ENCODE measurements around the gene RAB34. TPM values are rescaled to one million over a fixed set of nuclear protein-coding genes. Genes with fewer than 3 reads are reported as not detected.

RAB34 gene
- total RNA-seq, 1 donor, result 186 TPM

DNA sequence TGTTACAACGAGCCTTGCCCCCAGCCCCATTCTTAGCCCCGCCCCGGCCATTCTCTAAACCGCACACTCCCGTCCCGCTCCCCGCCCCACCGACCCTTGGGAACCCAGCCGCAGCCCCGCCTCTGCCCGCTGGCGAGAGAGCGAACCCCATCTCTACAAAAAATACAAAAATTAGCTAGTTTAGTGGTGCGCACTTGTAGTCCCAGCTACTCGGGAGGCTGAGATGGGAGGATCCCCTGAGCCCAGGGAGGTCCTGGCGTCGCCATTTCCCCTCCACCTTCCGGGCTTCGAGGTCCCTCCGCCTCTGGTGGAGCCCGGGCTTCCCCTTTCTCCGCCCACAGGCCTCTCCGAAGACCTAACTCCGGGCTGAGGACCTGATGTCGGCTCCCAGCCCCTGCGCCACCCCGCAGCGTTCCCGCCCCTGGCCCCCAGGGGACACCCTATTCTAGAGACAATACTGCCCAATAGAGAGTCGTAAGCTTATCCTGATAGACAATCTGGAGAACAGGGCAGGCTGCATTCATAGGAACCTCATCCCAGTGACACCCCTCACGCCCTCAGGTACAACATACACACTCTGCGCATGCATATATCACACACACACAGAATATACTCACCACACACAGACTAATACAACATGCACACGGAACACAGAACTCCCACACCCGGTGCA is 5.5 kb downstream of the RAB34 start:
- no peaks in the 10 kb centered on the region for H3K9me3 ChIP-seq (ENCODE audit: low read depth, low read length)
- peak overlapping the region; percentile 77 for H3K4me3 ChIP-seq (ENCODE audit: insufficient read depth, low read length)
- DNase-seq (ENCODE audit: insufficient read length, low spot score, missing footprints), result peak; percentile 85
- peak overlapping the region; percentile 76 for H3K27ac ChIP-seq (ENCODE audit: low read depth, low read length)
- peaks cover 30% of the 10 kb centered on the region for H4K20me1 ChIP-seq (ENCODE audit: insufficient read depth, low read length)
- TF ChIP-seq, protein P1, sequence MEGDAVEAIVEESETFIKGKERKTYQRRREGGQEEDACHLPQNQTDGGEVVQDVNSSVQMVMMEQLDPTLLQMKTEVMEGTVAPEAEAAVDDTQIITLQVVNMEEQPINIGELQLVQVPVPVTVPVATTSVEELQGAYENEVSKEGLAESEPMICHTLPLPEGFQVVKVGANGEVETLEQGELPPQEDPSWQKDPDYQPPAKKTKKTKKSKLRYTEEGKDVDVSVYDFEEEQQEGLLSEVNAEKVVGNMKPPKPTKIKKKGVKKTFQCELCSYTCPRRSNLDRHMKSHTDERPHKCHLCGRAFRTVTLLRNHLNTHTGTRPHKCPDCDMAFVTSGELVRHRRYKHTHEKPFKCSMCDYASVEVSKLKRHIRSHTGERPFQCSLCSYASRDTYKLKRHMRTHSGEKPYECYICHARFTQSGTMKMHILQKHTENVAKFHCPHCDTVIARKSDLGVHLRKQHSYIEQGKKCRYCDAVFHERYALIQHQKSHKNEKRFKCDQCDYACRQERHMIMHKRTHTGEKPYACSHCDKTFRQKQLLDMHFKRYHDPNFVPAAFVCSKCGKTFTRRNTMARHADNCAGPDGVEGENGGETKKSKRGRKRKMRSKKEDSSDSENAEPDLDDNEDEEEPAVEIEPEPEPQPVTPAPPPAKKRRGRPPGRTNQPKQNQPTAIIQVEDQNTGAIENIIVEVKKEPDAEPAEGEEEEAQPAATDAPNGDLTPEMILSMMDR (IDR thresholded peaks at IDR 0.05; ENCODE audit: extremely low read depth, low read depth, low read length), result no peak
- H3K4me1 ChIP-seq (ENCODE audit: insufficient read depth, low read length), result peaks cover 33% of the 10 kb centered on the region
- peaks cover 35% of the 10 kb centered on the region for H3K36me3 ChIP-seq (ENCODE audit: insufficient read depth, low read length)
- peaks cover 24% of the 10 kb centered on the region for H3K79me2 ChIP-seq (ENCODE audit: insufficient read depth, low read length)
- no peak overlapping the region for H2AFZ ChIP-seq (ENCODE audit: low read length)
- H3K4me2 ChIP-seq (ENCODE audit: insufficient read depth, low read length), result peak overlapping the region; percentile 93
- no peaks in the 10 kb centered on the region for H3K27me3 ChIP-seq (ENCODE audit: insufficient read depth, low read length)

DNA sequence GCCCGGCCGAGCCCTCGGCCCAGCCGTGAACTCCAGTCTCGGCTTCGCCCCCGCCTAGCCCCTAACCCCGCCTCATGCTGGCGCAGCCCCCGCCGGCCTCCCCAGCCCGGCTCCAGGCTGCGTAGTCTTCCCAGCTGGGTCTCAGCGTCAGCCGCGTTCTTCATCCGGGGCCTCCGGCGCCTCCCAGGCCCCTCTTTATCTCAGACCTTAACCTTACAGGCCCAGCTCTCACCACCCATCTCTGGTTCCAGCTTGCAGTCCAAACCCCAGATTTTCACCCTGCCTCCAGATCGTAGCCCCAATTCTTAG is 6.0 kb downstream of the RAB34 start, which contains the start of gene PROCA1:
Gene PROCA1 (minus strand): TSS at position 166 of the 309 bp plus-strand sequence. CDS start 228 bp downstream, outside the sequence.
- H3K27me3 ChIP-seq (ENCODE audit: insufficient read depth, low read length), result no peaks in the 10 kb centered on the region
- H3K9me3 ChIP-seq (ENCODE audit: low read depth, low read length), result no peaks in the 10 kb centered on the region
- TF ChIP-seq, protein P1 (IDR thresholded peaks at IDR 0.05; ENCODE audit: extremely low read depth, low read depth, low read length), result no peak
- H3K36me3 ChIP-seq (ENCODE audit: insufficient read depth, low read length), result peaks cover 35% of the 10 kb centered on the region
- H3K4me3 ChIP-seq (ENCODE audit: insufficient read depth, low read length), result peak within 1 kb of the TSS; percentile 77
- DNase-seq (ENCODE audit: insufficient read length, low spot score, missing footprints), result peak; percentile 86
- peak within 1 kb of the TSS; percentile 76 for H3K27ac ChIP-seq (ENCODE audit: low read depth, low read length)
- peak within 1 kb of the TSS; percentile 93 for H3K4me2 ChIP-seq (ENCODE audit: insufficient read depth, low read length)
- peaks cover 19% of the 10 kb centered on the region for H3K79me2 ChIP-seq (ENCODE audit: insufficient read depth, low read length)
- H3K4me1 ChIP-seq (ENCODE audit: insufficient read depth, low read length), result peaks cover 32% of the 10 kb centered on the region
- H2AFZ ChIP-seq (ENCODE audit: low read length), result peak within 1 kb of the TSS; percentile 69
- peaks cover 28% of the 10 kb centered on the region for H4K20me1 ChIP-seq (ENCODE audit: insufficient read depth, low read length)

DNA sequence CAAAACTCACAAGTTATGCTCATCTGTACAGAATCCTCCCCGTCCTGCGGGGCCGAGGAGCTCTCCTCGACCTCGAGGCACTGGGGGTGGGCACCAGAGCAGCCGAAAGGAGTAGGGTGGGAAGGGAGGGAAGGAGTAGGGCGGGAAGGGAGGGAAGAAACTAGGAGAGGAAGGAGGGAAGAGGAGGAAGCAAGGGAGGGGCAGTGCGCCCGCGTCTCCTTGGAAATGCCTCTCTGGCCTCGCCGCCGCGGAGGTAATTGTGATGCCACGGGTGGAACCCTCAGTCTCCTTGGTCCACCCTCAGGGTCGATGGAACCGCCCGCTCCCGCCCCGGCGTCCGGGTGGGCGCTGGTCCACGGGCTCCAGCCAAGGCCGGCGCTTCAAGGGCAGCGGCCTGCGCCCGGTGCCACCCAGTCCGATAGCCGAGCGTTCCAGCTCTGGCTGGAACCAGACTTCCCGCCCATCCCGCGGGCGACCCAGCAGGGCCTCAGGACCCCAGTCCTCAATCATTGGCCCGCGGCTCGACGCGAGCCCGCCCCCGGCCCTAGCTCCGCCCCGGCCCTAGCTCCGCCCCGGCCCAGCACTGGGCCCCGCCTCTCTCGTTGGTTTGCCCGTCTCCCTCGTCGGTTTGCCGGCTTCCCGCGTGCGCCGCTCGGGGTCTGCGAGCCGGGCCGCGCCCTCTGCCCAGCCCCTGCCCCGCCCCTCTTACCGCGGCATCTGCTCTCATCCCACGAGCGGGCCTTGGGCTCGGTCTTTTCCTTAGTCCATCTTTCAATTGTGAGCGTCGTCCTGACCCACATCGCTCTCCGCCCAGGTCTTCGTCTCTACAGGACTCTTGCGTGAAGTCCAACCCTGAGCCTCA is 6.6 kb downstream of the RAB34 start:
- Histone ChIP-seq H3K27me3 (ENCODE audit: insufficient read depth, low read length) (no peaks in the 10 kb centered on the region), H3K4me2 (ENCODE audit: insufficient read depth, low read length) (peak overlapping the region; percentile 93), H3K4me3 (ENCODE audit: insufficient read depth, low read length) (peak overlapping the region; percentile 77), H3K79me2 (ENCODE audit: insufficient read depth, low read length) (peaks cover 14% of the 10 kb centered on the region), H4K20me1 (ENCODE audit: insufficient read depth, low read length) (peaks cover 22% of the 10 kb centered on the region), H3K4me1 (ENCODE audit: insufficient read depth, low read length) (peaks cover 26% of the 10 kb centered on the region), H3K9me3 (ENCODE audit: low read depth, low read length) (no peaks in the 10 kb centered on the region), H2AFZ (ENCODE audit: low read length) (peak overlapping the region; percentile 69), H3K36me3 (ENCODE audit: insufficient read depth, low read length) (peaks cover 35% of the 10 kb centered on the region), H3K27ac (ENCODE audit: low read depth, low read length) (peak overlapping the region; percentile 76)
- TF ChIP-seq, protein P1 (IDR thresholded peaks at IDR 0.05; ENCODE audit: extremely low read depth, low read depth, low read length), result no peak
- DNase-seq (ENCODE audit: insufficient read length, low spot score, missing footprints), result peak; percentile 99

DNA sequence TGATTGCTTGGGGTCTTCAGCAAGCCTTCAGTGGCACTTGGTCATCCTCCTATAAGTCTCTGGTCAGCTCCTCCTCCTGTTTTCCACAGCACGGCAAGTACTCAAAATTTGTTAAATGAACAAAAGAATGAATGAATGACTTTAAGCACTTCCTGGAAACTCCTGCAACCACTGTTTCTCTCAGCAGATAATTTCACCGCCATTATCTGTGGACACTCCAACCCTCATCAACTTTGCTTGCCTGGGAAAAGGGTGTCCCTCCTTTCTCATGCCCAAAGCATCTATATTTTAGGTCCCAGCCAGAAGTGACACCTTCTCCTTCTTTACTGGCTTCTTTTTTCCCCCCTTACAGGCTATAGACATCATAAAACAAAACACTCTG is 10.3 kb downstream of the RAB34 start:
- Histone ChIP-seq H3K27ac (ENCODE audit: low read depth, low read length) (no peak overlapping the region), H4K20me1 (ENCODE audit: insufficient read depth, low read length) (peaks cover under 1% of the 10 kb centered on the region), H3K79me2 (ENCODE audit: insufficient read depth, low read length) (peaks cover 3% of the 10 kb centered on the region), H3K4me2 (ENCODE audit: insufficient read depth, low read length) (no peak overlapping the region), H3K4me3 (ENCODE audit: insufficient read depth, low read length) (no peak overlapping the region), H3K36me3 (ENCODE audit: insufficient read depth, low read length) (peaks cover 15% of the 10 kb centered on the region), H3K27me3 (ENCODE audit: insufficient read depth, low read length) (no peaks in the 10 kb centered on the region), H3K9me3 (ENCODE audit: low read depth, low read length) (no peaks in the 10 kb centered on the region), H3K4me1 (ENCODE audit: insufficient read depth, low read length) (peaks cover 16% of the 10 kb centered on the region), H2AFZ (ENCODE audit: low read length) (no peak overlapping the region)
- DNase-seq (ENCODE audit: insufficient read length, low spot score, missing footprints), result peak; percentile 8
- TF ChIP-seq, protein P1 (IDR thresholded peaks at IDR 0.05; ENCODE audit: extremely low read depth, low read depth, low read length), result no peak

Measured in osteoblast (primary cell).